H9 (cell line): ENCODE data around the gene SQSTM1. TPM values are rescaled to one million over a fixed set of nuclear protein-coding genes. Genes with fewer than 3 reads are reported as not detected.
A peak's percentile ranks its signal among the peaks of the same experiment; 100 is the strongest.

ENCODE experiments used
- DNase-seq: peaks from one replicate; pipeline ENCODE4 v3.0.0-alpha.2; 2017
- H2AFZ ChIP-seq: one replicate; pipeline ENCODE4 v1.6.1; 2013; ENCODE audit warnings: mild to moderate bottlenecking, low read length, control low read depth, moderate library complexity
- H2AK5ac ChIP-seq: 2 replicates; pipeline ENCODE4 v1.6.1; 2013; ENCODE audit warnings: low read length, control low read depth, mixed read lengths; ENCODE audit not compliant: insufficient read length
- H2BK120ac ChIP-seq: one replicate; pipeline ENCODE4 v1.6.1; 2013; ENCODE audit warnings: low read depth, mild to moderate bottlenecking, low read length, control low read depth, inconsistent platforms; ENCODE audit not compliant: poor library complexity, severe bottlenecking
- H2BK12ac ChIP-seq: 2 replicates; pipeline ENCODE4 v1.6.1; 2013; ENCODE audit warnings: low read length, control low read depth, mixed read lengths, low read depth; ENCODE audit not compliant: insufficient read length
- H2BK15ac ChIP-seq: 2 replicates; pipeline ENCODE4 v1.6.1; 2013; ENCODE audit warnings: low read depth, low read length, control low read depth
- H2BK20ac ChIP-seq: one replicate; pipeline ENCODE4 v1.6.1; 2013; ENCODE audit warnings: low read depth, mild to moderate bottlenecking, low read length, control low read depth, inconsistent platforms; ENCODE audit not compliant: poor library complexity, severe bottlenecking
- H2BK5ac ChIP-seq: 2 replicates; pipeline ENCODE4 v1.6.1; 2013; ENCODE audit warnings: low read length, control low read depth, mixed read lengths; ENCODE audit not compliant: insufficient read length
- H3K14ac ChIP-seq: 2 replicates; pipeline ENCODE4 v1.6.1; 2013; ENCODE audit warnings: low read length, control low read depth; ENCODE audit not compliant: insufficient read depth
- H3K18ac ChIP-seq: 2 replicates; pipeline ENCODE4 v1.6.1; 2013; ENCODE audit warnings: low read depth, mild to moderate bottlenecking, mixed read lengths, low read length, control low read depth; ENCODE audit not compliant: insufficient read length
- H3K23ac ChIP-seq: 2 replicates; pipeline ENCODE4 v1.6.1; 2013; ENCODE audit warnings: low read length, control low read depth, mixed read lengths, low read depth; ENCODE audit not compliant: insufficient read length
- H3K23me2 ChIP-seq: 2 replicates; pipeline ENCODE4 v1.6.1; 2013; ENCODE audit warnings: low read depth, mild to moderate bottlenecking, mixed read lengths, low read length, control low read depth; ENCODE audit not compliant: insufficient read length, poor library complexity, severe bottlenecking
- H3K27ac ChIP-seq: 2 replicates; pipeline ENCODE4 v1.5.1; 2013; ENCODE audit warnings: low read length, control low read depth, mixed read lengths, low read depth; ENCODE audit not compliant: insufficient read length
- H3K27me3 ChIP-seq: 2 replicates; pipeline ENCODE4 v1.6.1; 2013; ENCODE audit warnings: low read length, control low read depth, inconsistent platforms; ENCODE audit not compliant: insufficient read depth
- H3K4ac ChIP-seq: 2 replicates; pipeline ENCODE4 v1.6.1; 2013; ENCODE audit warnings: low read depth, mild to moderate bottlenecking, control low read depth, inconsistent platforms, low read length, moderate library complexity
- H3K4me1 ChIP-seq: 2 replicates; pipeline ENCODE4 v1.6.1; 2013; ENCODE audit warnings: low read length, control low read depth, inconsistent platforms; ENCODE audit not compliant: insufficient read depth
- H3K4me2 ChIP-seq: 2 replicates; pipeline ENCODE4 v1.6.1; 2013; ENCODE audit warnings: low read length, control low read depth, mixed read lengths; ENCODE audit not compliant: insufficient read length, insufficient read depth
- H3K56ac ChIP-seq: 2 replicates; pipeline ENCODE4 v1.6.1; 2013; ENCODE audit warnings: low read depth, mild to moderate bottlenecking, mixed read lengths, low read length, control low read depth; ENCODE audit not compliant: insufficient read length
- H3K79me1 ChIP-seq: 2 replicates; pipeline ENCODE4 v1.6.1; 2013; ENCODE audit warnings: low read depth, mild to moderate bottlenecking, moderate library complexity, low read length, control low read depth, inconsistent platforms; ENCODE audit not compliant: insufficient read depth, poor library complexity, severe bottlenecking
- H3K79me2 ChIP-seq: 2 replicates; pipeline ENCODE4 v1.6.1; 2013; ENCODE audit warnings: low read length, control low read depth, inconsistent platforms; ENCODE audit not compliant: insufficient read depth
- H3K9ac ChIP-seq: 2 replicates; pipeline ENCODE4 v1.6.1; 2013; ENCODE audit warnings: low read length, control low read depth, mixed read lengths; ENCODE audit not compliant: insufficient read length; ENCODE audit errors: extremely low read depth
- H3K9me3 ChIP-seq: one replicate; pipeline ENCODE4 v1.6.1; 2013; ENCODE audit warnings: low read depth, low read length, inconsistent platforms; ENCODE audit not compliant: control insufficient read depth
- H3T11ph ChIP-seq: one replicate; pipeline ENCODE4 v1.6.1; 2013; ENCODE audit warnings: mild to moderate bottlenecking, low read length, control low read depth, inconsistent platforms
- H4K20me1 ChIP-seq: one replicate; pipeline ENCODE4 v1.6.1; 2013; ENCODE audit not compliant: control insufficient read depth, insufficient read length, insufficient read depth
- H4K5ac ChIP-seq: 2 replicates; pipeline ENCODE4 v1.6.1; 2013; ENCODE audit warnings: low read depth, mild to moderate bottlenecking, mixed read lengths, low read length, control low read depth; ENCODE audit not compliant: insufficient read length
- H4K8ac ChIP-seq: replicated peaks from 2 replicates; pipeline ENCODE4 v1.6.1; 2013; ENCODE audit warnings: low read length, control low read depth, mixed read lengths, low read depth; ENCODE audit not compliant: insufficient read length
- H4K91ac ChIP-seq: 2 replicates; pipeline ENCODE4 v1.6.1; 2013; ENCODE audit warnings: low read depth, mild to moderate bottlenecking, moderate library complexity, mixed read lengths, low read length, control low read depth; ENCODE audit not compliant: insufficient read length
- H3K27ac Mint-ChIP-seq, 3 experiments: 2 replicates in 2 of 3; 3 replicates in 1 of 3; pipeline ENCODE4 v1.8.0; 2020 to 2021; ENCODE audit warnings: mixed read lengths in 3 of 3, mild to moderate bottlenecking in 1 of 3, moderate library complexity in 1 of 3
- H3K27me3 Mint-ChIP-seq: 2 replicates; pipeline ENCODE4 v1.8.0; 2021; ENCODE audit warnings: low read depth, mild to moderate bottlenecking, moderate library complexity, mixed read lengths
- H3K36me3 Mint-ChIP-seq, 3 experiments: 2 replicates in 2 of 3; 3 replicates in 1 of 3; pipeline ENCODE4 v1.8.0; 2020 to 2021; ENCODE audit warnings: low read depth in 3 of 3, mixed read lengths in 3 of 3; ENCODE audit not compliant: insufficient read depth in 1 of 3
- H3K4me1 Mint-ChIP-seq, 2 experiments: 2 replicates each; pipeline ENCODE4 v1.8.0; 2020; ENCODE audit warnings: mixed read lengths in 2 of 2
- H3K4me3 Mint-ChIP-seq, 2 experiments: 2 replicates in 1 of 2; 3 replicates in 1 of 2; pipeline ENCODE4 v1.8.0; 2020 to 2021; ENCODE audit warnings: mild to moderate bottlenecking in 2 of 2, mixed read lengths in 2 of 2, moderate library complexity in 1 of 2
- H3K9me3 Mint-ChIP-seq, 2 experiments: 2 replicates in 1 of 2; 3 replicates in 1 of 2; pipeline ENCODE4 v1.8.0; 2020; ENCODE audit warnings: mild to moderate bottlenecking in 2 of 2, mixed read lengths in 2 of 2, moderate library complexity in 1 of 2
- CTCF ChIP-seq: fragments of 200-600 bp; sonication (generic); conservative IDR thresholded peaks from 3 replicates; pipeline ENCODE4 v1.8.0; 2021; ENCODE audit warnings: antibody characterized with exemption, mild to moderate bottlenecking
- WGBS: extraction: QIAGEN DNeasy Blood & Tissue Kit; methylation state at CpG from one replicate; pipeline ENCODE4 v1.1.7; 2013; ENCODE audit warnings: missing lambda C conversion rate, low lambda C conversion rate, mixed read lengths; ENCODE audit not compliant: insufficient read length; ENCODE audit errors: extremely low coverage; 5-methylcytosine and 5-hydroxymethylcytosine counted together
- total RNA-seq: library from RNA; stranded (reverse); gene quantifications from 2 replicates; pipeline ENCODE4 v1.2.1, GENCODE V29; 2021

SQSTM1 gene
- total RNA-seq, 1 experiment from 2014 or later, result 144 TPM

- Mint-ChIP-seq H3K27ac (peak overlapping the region in 2 of 3 experiments; percentile 18 to 89; a peak in 3 of 7 replicates), H3K36me3 (peaks cover 10 to 26% (median 22%) of the 10 kb centered on the region in 3 experiments), H3K4me3 (peak overlapping the region in 1 of 2 experiments; percentile 80; a peak in 3 of 5 replicates), H3K9me3 (no peaks in the 10 kb centered on the region; a peak in 2 of 5 replicates), H3K4me1 (peaks cover 30 to 35% of the 10 kb centered on the region in 2 experiments), H3K27me3 (peaks cover 13% of the 10 kb centered on the region)
- no peaks in the 10 kb centered on the region for H4K20me1 ChIP-seq
- no peak overlapping the region for H3K27ac ChIP-seq
- peak overlapping the region; percentile 64 for H3K18ac ChIP-seq
- H3K9ac ChIP-seq, result no peak overlapping the region
- peak; percentile 90 for DNase-seq
- peaks cover 16% of the 10 kb centered on the region for H3K23me2 ChIP-seq
- TF ChIP-seq CTCF, result no peak
- WGBS, result no CpG with 5 or more reads among the region's 26 CpGs
- H2AFZ ChIP-seq, result no peak overlapping the region
- H3K4me1 ChIP-seq, result peaks cover 3% of the 10 kb centered on the region; the same call in 1 of the 2 replicates
- H4K8ac ChIP-seq, result no peak overlapping the region
- no peak overlapping the region for H2BK120ac ChIP-seq
- no peak overlapping the region for H2BK20ac ChIP-seq
- H2BK5ac ChIP-seq, result no peak overlapping the region
- H3K14ac ChIP-seq, result peak overlapping the region; percentile 7; the same call in 1 of the 2 replicates
- H3K4ac ChIP-seq, result no peak overlapping the region
- H4K5ac ChIP-seq, result no peak overlapping the region
- H3K27me3 ChIP-seq, result no peaks in the 10 kb centered on the region
- no peak overlapping the region for H4K91ac ChIP-seq
- peaks cover 10% of the 10 kb centered on the region for H3K79me1 ChIP-seq
- H3K23ac ChIP-seq, result no peak overlapping the region
- no peak overlapping the region for H3K56ac ChIP-seq
- no peaks in the 10 kb centered on the region for H3K9me3 ChIP-seq
- no peak overlapping the region for H3T11ph ChIP-seq
- peaks cover 9% of the 10 kb centered on the region; the same call in 1 of the 2 replicates for H3K79me2 ChIP-seq
- H3K4me2 ChIP-seq, result peak overlapping the region; percentile 23
- H2BK12ac ChIP-seq, result no peak overlapping the region
- no peak overlapping the region for H2AK5ac ChIP-seq
- no peak overlapping the region for H2BK15ac ChIP-seq
These were observed 1.2 kb upstream of the SQSTM1 start for GRCh38 chr5:179819296-179820126.
